Uterus (tissue), 2 donors: Measurements from ENCODE around the gene LHPP.

Experiments used
- POLR2A ChIP-seq, 2 donors: fragments of 450-650 bp; IDR thresholded peaks; one replicate each; pipeline ENCODE4 v1.6.1; 2016; ENCODE audit warnings: antibody characterized with exemption in 2 of 2, mild to moderate bottlenecking in 1 of 2, moderate library complexity in 1 of 2
- TF ChIP-seq, protein P1 (sequence below), 4 experiments: fragments of 200-600 bp in 2 of 4; fragments of 450-650 bp in 2 of 4; sonication (generic) in 2 of 4; IDR thresholded peaks; one replicate each; pipeline ENCODE4 v1.5.1; 2016 to 2019; ENCODE audit warnings: antibody characterized with exemption in 4 of 4, mild to moderate bottlenecking in 2 of 4, moderate library complexity in 1 of 4

DNA sequence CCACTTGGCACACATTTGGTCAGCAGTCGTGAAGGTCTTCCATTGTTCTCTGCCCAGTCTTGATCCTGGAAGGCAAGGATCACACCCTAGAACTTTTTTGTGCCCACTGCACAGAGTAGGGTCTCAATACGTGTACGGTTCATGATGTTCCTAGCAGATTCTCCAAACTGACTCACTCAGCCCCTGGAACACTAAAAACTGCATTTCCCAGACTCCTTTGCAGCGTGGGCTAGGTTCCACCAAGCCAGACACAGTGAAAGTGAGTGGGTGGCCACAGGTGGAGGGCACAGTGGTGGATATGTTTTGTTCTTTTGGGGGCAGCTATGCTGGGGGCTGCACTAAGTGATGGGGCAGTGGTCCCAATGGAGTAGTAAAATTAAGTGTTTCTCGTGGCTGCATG, 1.5 kb upstream of the LHPP start:
- TF ChIP-seq, protein P1, sequence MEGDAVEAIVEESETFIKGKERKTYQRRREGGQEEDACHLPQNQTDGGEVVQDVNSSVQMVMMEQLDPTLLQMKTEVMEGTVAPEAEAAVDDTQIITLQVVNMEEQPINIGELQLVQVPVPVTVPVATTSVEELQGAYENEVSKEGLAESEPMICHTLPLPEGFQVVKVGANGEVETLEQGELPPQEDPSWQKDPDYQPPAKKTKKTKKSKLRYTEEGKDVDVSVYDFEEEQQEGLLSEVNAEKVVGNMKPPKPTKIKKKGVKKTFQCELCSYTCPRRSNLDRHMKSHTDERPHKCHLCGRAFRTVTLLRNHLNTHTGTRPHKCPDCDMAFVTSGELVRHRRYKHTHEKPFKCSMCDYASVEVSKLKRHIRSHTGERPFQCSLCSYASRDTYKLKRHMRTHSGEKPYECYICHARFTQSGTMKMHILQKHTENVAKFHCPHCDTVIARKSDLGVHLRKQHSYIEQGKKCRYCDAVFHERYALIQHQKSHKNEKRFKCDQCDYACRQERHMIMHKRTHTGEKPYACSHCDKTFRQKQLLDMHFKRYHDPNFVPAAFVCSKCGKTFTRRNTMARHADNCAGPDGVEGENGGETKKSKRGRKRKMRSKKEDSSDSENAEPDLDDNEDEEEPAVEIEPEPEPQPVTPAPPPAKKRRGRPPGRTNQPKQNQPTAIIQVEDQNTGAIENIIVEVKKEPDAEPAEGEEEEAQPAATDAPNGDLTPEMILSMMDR (IDR thresholded peaks at IDR 0.05): no peak
- TF ChIP-seq POLR2A (IDR thresholded peaks at IDR 0.05): no peak
